GM18870 (cell line): ENCODE results near the gene OR10A5.
A peak's percentile ranks its signal among the peaks of the same experiment; 100 is the strongest.
"Not testable (repeated sequence)": the region's sequence is repeated elsewhere in the genome, so short reads cannot be mapped to it uniquely, and the experiment has no call there.

Experiments
- ATAC-seq: cut with Tn5 transposase; IDR thresholded peaks from one replicate; pipeline ENCODE4 v1.9.1; 2021; ENCODE audit warnings: moderate library complexity; ENCODE audit not compliant: unreplicated experiment

Gene OR10A5

GRCh38 chr11:6845383-6845782 is at the start of gene OR10A5:
TSS of gene OR10A5 (plus strand) at chr11:6845683. CDS start at chr11:6845683, 0 bp downstream.
- no peak for ATAC-seq

GRCh38 chr11:6799402-6799801 is 46.1 kb upstream of the OR10A5 start, which contains the start of gene OR6A2:
TSS of gene OR6A2 (minus strand) at chr11:6799689. CDS start at chr11:6795708, 3,981 bp downstream.
- ATAC-seq: no peak

- ATAC-seq: not testable (repeated sequence)
Measured at GRCh38 chr11:6801075-6801474, 44.4 kb upstream of the OR10A5 start.

GRCh38 chr11:6812390-6813005 is 33.0 kb upstream of the OR10A5 start:
- ATAC-seq: no peak

GRCh38 chr11:6813656-6814055 is 31.8 kb upstream of the OR10A5 start:
- no peak for ATAC-seq

GRCh38 chr11:6817694-6818093 is 27.8 kb upstream of the OR10A5 start:
- no peak for ATAC-seq

GRCh38 chr11:6818967-6819366 is 26.5 kb upstream of the OR10A5 start:
- no peak for ATAC-seq

GRCh38 chr11:6824136-6824823 is 21.2 kb upstream of the OR10A5 start:
- no peak for ATAC-seq

- ATAC-seq: no peak
Measured at GRCh38 chr11:6825231-6825744, 20.2 kb upstream of the OR10A5 start.

GRCh38 chr11:6828103-6828502 is 17.4 kb upstream of the OR10A5 start:
- ATAC-seq: no peak

GRCh38 chr11:6833356-6833755 is 12.1 kb upstream of the OR10A5 start:
- ATAC-seq: no peak

- ATAC-seq: no peak
Measured at GRCh38 chr11:6834021-6834420, 11.5 kb upstream of the OR10A5 start.

GRCh38 chr11:6841694-6842093 is 3.8 kb upstream of the OR10A5 start:
- no peak for ATAC-seq

GRCh38 chr11:6843670-6844069 is 1.8 kb upstream of the OR10A5 start:
- no peak for ATAC-seq

- ATAC-seq: no peak
Measured at GRCh38 chr11:6844356-6844755, 1.1 kb upstream of the OR10A5 start.

- no peak for ATAC-seq
Measured at GRCh38 chr11:6850526-6850925, 5.0 kb downstream of the OR10A5 start.

- ATAC-seq: not testable (repeated sequence)
Measured at GRCh38 chr11:6854801-6855200, 9.3 kb downstream of the OR10A5 start.

GRCh38 chr11:6855971-6856541 is 10.6 kb downstream of the OR10A5 start:
- ATAC-seq: no peak

GRCh38 chr11:6856871-6857270 is 11.4 kb downstream of the OR10A5 start:
- peak; percentile 89 for ATAC-seq

- ATAC-seq: no peak
Measured at GRCh38 chr11:6862961-6863360, 17.5 kb downstream of the OR10A5 start, which contains the start of gene OR10A2. TSS of gene OR10A2 (plus strand) at chr11:6863057. CDS start at chr11:6869755, 6,698 bp downstream.

- no peak for ATAC-seq
Measured at GRCh38 chr11:6864438-6864837, 19.0 kb downstream of the OR10A5 start.

GRCh38 chr11:6871278-6871677 is 25.8 kb downstream of the OR10A5 start:
- ATAC-seq: no peak
